HepG2 (cell line): ENCODE data around the gene BBS4. TPM values are rescaled to one million over a fixed set of nuclear protein-coding genes. Genes with fewer than 3 reads are reported as not detected.

Source experiments
- BRCA1 ChIP-seq: sonication (generic); formaldehyde crosslinking; IDR thresholded peaks from 2 replicates; pipeline ENCODE4 v1.4.0; 2020; ENCODE audit warnings: missing genetic modification reagents
- FUBP1 ChIP-seq: sonication (generic); formaldehyde crosslinking; IDR thresholded peaks from 2 replicates; pipeline ENCODE4 v1.5.1; 2020; ENCODE audit warnings: missing genetic modification reagents, mild to moderate bottlenecking, borderline replicate concordance
- GMEB2 ChIP-seq: IDR thresholded peaks from 2 replicates; pipeline ENCODE4 v1.6.1; 2016; ENCODE audit warnings: missing biosample characterization, missing genetic modification reagents, low read depth
- GTF3A ChIP-seq: sonication (generic); formaldehyde crosslinking; conservative IDR thresholded peaks from 2 replicates; pipeline ENCODE4 v1.4.0; 2020; ENCODE audit warnings: mild to moderate bottlenecking, missing genetic modification reagents
- MAZ ChIP-seq, 2 experiments: sonication (generic) in 1 of 2; formaldehyde crosslinking in 1 of 2; IDR thresholded peaks; 2 replicates each; pipeline versions ENCODE4 v1.5.0 to v1.6.1; 2012 to 2020; ENCODE audit warnings: low read depth in 2 of 2, mild to moderate bottlenecking in 2 of 2, borderline replicate concordance in 1 of 2, improper control_type of control experiment in 1 of 2, low read length in 1 of 2, missing genetic modification reagents in 1 of 2, moderate library complexity in 1 of 2
- MZF1 ChIP-seq: sonication (generic); formaldehyde crosslinking; IDR thresholded peaks from 2 replicates; pipeline ENCODE4 v1.8.1; 2023; ENCODE audit warnings: mild to moderate bottlenecking, missing genetic modification reagents, borderline replicate concordance
- NFKB2 ChIP-seq: sonication (generic); formaldehyde crosslinking; IDR thresholded peaks from 2 replicates; pipeline ENCODE4 v1.4.0; 2020; ENCODE audit warnings: missing genetic modification reagents, borderline replicate concordance
- SALL1 ChIP-seq: sonication (generic); formaldehyde crosslinking; IDR thresholded peaks from 2 replicates; pipeline ENCODE4 v1.8.0; 2022; ENCODE audit warnings: mild to moderate bottlenecking, missing genetic modification reagents
- SATB2 ChIP-seq: sonication (generic); formaldehyde crosslinking; IDR thresholded peaks from 2 replicates; pipeline ENCODE4 v1.5.0; 2020; ENCODE audit warnings: missing genetic modification reagents
- SIN3B ChIP-seq: fragments of 150-350 bp; IDR thresholded peaks from 2 replicates; pipeline ENCODE4 v1.6.1; 2014; ENCODE audit warnings: low read length
- SSRP1 ChIP-seq: IDR thresholded peaks from 2 replicates; pipeline ENCODE4 v1.6.1; 2016; ENCODE audit warnings: control low read depth
- ZBED4 ChIP-seq: sonication (generic); formaldehyde crosslinking; IDR thresholded peaks from 2 replicates; pipeline ENCODE4 v1.4.0; 2020; ENCODE audit warnings: missing genetic modification reagents, borderline replicate concordance
- ZBTB1 ChIP-seq: sonication (generic); formaldehyde crosslinking; IDR thresholded peaks from 2 replicates; pipeline ENCODE4 v1.4.0; 2020; ENCODE audit warnings: missing genetic modification reagents, borderline replicate concordance
- ZFX ChIP-seq: sonication (generic); formaldehyde crosslinking; IDR thresholded peaks from 2 replicates; pipeline ENCODE4 v1.4.0; 2020; ENCODE audit warnings: mild to moderate bottlenecking, low read depth, missing genetic modification reagents, moderate library complexity
- ZNF432 ChIP-seq: sonication (generic); formaldehyde crosslinking; IDR thresholded peaks from 2 replicates; pipeline ENCODE4 v1.5.0; 2020; ENCODE audit warnings: missing genetic modification reagents, mild to moderate bottlenecking, borderline replicate concordance
- ZNF570 ChIP-seq: sonication (generic); formaldehyde crosslinking; IDR thresholded peaks from 2 replicates; pipeline ENCODE4 v1.4.0; 2020; ENCODE audit warnings: mild to moderate bottlenecking, missing genetic modification reagents, borderline replicate concordance
- ZSCAN5A ChIP-seq: sonication (generic); formaldehyde crosslinking; IDR thresholded peaks from 2 replicates; pipeline ENCODE4 v1.8.0; 2022; ENCODE audit warnings: mild to moderate bottlenecking, missing genetic modification reagents, borderline replicate concordance
- polyA plus RNA-seq, 8 experiments: library from polyadenylated mRNA; depleted of rRNA in 3 of 8; stranded (reverse) in 7 of 8; unstranded in 1 of 8; fragments of >200 nt; fragmentation: Illumina TruSeq in 4 of 8; extraction: Trizol in 4 of 8; gene quantifications; 2 replicates each; pipeline versions ENCODE4 v1.2.1 to v1.2.3, GENCODE V29; 2011 to 2016; ENCODE audit warnings: low read depth in 4 of 8, missing spikeins in 1 of 8, mixed read lengths in 1 of 8; ENCODE audit not compliant: insufficient read depth in 1 of 8
- total RNA-seq, 5 experiments: library from RNA; depleted of rRNA; stranded (reverse); fragments of >200 nt; fragmentation: Illumina TruSeq; extraction: Trizol; gene quantifications; 2 replicates each; pipeline ENCODE4 v1.2.3, GENCODE V29; 2016; ENCODE audit warnings: low read depth in 1 of 5

Gene BBS4
- total and polyA plus RNA-seq, 2 of the 13 experiments (the other 11 are each of a cell fraction or from before 2014, with no cell fraction given): 16.0 to 21.3 TPM

- TF ChIP-seq ZBTB1 (no peak), SSRP1 (CRISPR knock-in tag) (no peak), SIN3B (0 out of 2 replicates have a peak, but pooled peaks have one; percentile 39), SALL1 (CRISPR knock-in tag) (peak; percentile 74), ZFX (CRISPR knock-in tag) (peak; percentile 75), BRCA1 (no peak), GTF3A (no peak), SATB2 (no peak), MZF1 (0 out of 2 replicates have a peak, but pooled peaks have one; percentile 38), ZNF432 (CRISPR knock-in tag) (no peak), ZBED4 (CRISPR knock-in tag) (no peak), NFKB2 (CRISPR knock-in tag) (peak; percentile 45; the same call in 1 of the 2 replicates), FUBP1 (no peak), MAZ (IDR thresholded peaks at IDR 0.05; ENCODE audit: borderline replicate concordance, low read depth, low read length) (0 out of 2 replicates have a peak, but pooled peaks have one; percentile 30), MAZ (CRISPR knock-in tag; IDR thresholded peaks at IDR 0.05; ENCODE audit: low read depth) (no peak; the same call in 1 of the 2 replicates), GMEB2 (CRISPR knock-in tag) (no peak), ZNF570 (CRISPR knock-in tag) (no peak), ZSCAN5A (no peak)
Observed at GRCh38 chr15:72685925-72686794, at the start of gene BBS4, which contains the start of gene HIGD2B (continued).
